Ovary (tissue), 9 donors: ENCODE measurements around the gene FAAP24. TPM values are rescaled to one million over a fixed set of nuclear protein-coding genes. Genes with fewer than 3 reads are reported as not detected.

Source experiments
- polyA plus RNA-seq, 2 donors: library from polyadenylated mRNA; stranded (reverse); fragments of 200-250 nt in 1 of 2; fragments of 350-450 nt in 1 of 2; fragmentation: Illumina TruSeq in 1 of 2; extraction: RNeasy Lipid Tissue Mini Kit (QIAGEN cat#74804) in 1 of 2; gene quantifications; one replicate each; pipeline ENCODE4 v1.2.3, GENCODE V29; 2013 to 2014
- total RNA-seq, 7 donors: library from RNA; depleted of rRNA in 2 of 7; stranded (reverse); fragments of >200 nt in 2 of 7; fragmentation: NEBNext Ultra II Directional in 3 of 7; extraction: Animal tissue kit (Norgen Biotek cat#: 25700) in 3 of 7; gene quantifications; one replicate each; pipeline versions ENCODE4 v1.1.0 to v1.2.4, GENCODE V29; 2016 to 2023
- donor health status: DM: no; HTN: no; CAD: no; lungs with moderate emphysema.
- donor health status: DM: no; HTN: no; CAD: no.
- donor health status: Bipolar disorder and iron deficiency.
- donor health status: DM: yes; HTN: yes; CAD: no.
- donor health status: DM: no; HTN: no; CAD: no.
- donor health status: DM: yes; HTN: yes; CAD: no.

Gene FAAP24
- total and polyA plus RNA-seq, 9 donors: 0.57 to 2.7 (median 1.7) TPM

Other genes with a start within 250 kb of the FAAP24 start
- under 1 TPM; 0.23 to 0.95 (median 0.64) TPM for gene SLC7A9, start 102.5 kb upstream of the FAAP24 start, total RNA-seq
- under 1 TPM; 0.53 to 0.72 TPM for gene SLC7A9, start 102.5 kb upstream of the FAAP24 start, polyA plus RNA-seq
- gene CEP89, start 284 bp upstream of the FAAP24 start, total RNA-seq: 10 to 100 TPM; 13.0 to 28.3 (median 24.5) TPM
- 10 to 100 TPM; 15.5 to 22.2 TPM for gene CEP89, start 284 bp upstream of the FAAP24 start, polyA plus RNA-seq
- gene RHPN2, start 92.6 kb downstream of the FAAP24 start, total RNA-seq: 10 to 100 TPM in 1 of 7 donors, 1 to 10 TPM in 6; 1.3 to 47.9 (median 3.9) TPM
- gene RHPN2, start 92.6 kb downstream of the FAAP24 start, polyA plus RNA-seq: 1 to 10 TPM; 1.7 to 2.6 TPM
- gene GPATCH1, start 108.9 kb downstream of the FAAP24 start, total RNA-seq: 10 to 100 TPM in 4 of 7 donors, 1 to 10 TPM in 3; 4.4 to 11.5 (median 10.5) TPM
- gene GPATCH1, start 108.9 kb downstream of the FAAP24 start, polyA plus RNA-seq: 10 to 100 TPM in 1 of 2 donors, 1 to 10 TPM in 1; 6.8 to 10.9 TPM
- under 1 TPM in 1 of 7 donors, not detected in 6; 0.79 TPM for gene WDR88, start 159.9 kb downstream of the FAAP24 start, total RNA-seq
- gene WDR88, start 159.9 kb downstream of the FAAP24 start, polyA plus RNA-seq: not detected
- 100 to 1,000 TPM in 4 of 7 donors, 10 to 100 TPM in 3; 43.7 to 138 (median 107) TPM for gene LRP3, start 222.1 kb downstream of the FAAP24 start, total RNA-seq
- 10 to 100 TPM in 1 of 2 donors, 1 to 10 TPM in 1; 1.2 to 76.1 TPM for gene LRP3, start 222.1 kb downstream of the FAAP24 start, polyA plus RNA-seq